K562 (cell line): Measurements from ENCODE around the gene ELOVL1. TPM values are rescaled to one million over a fixed set of nuclear protein-coding genes. Genes with fewer than 3 reads are reported as not detected.

Source experiments
- ATAC-seq: fragments of 200-7000 bp; cut with Tn5 transposase; 3 replicates; pipeline ENCODE4 v1.9.1; 2020; ENCODE audit warnings: moderate library complexity
- BruUV-seq: library from RNA; stranded (reverse); fragments of 400-500 nt; replicated peaks from 2 replicates; lab custom pipeline; 2021; lab: Mats Ljungman, UMichigan
- CTCF ChIA-PET: fragments of 300-600 bp; formaldehyde crosslinking; extraction: SDS; loops from one replicate; lab custom pipeline; 2021; ENCODE audit warnings: low intra/inter-chr PET ratio; lab: Yijun Ruan, JAX
- POLR2A ChIA-PET: fragments of 300-600, 350-650 bp; sonication (Branson Sonifier 250); formaldehyde crosslinking; extraction: SDS; loops from one replicate; lab custom pipeline; 2021; ENCODE audit warnings: antibody characterized with exemption, inconsistent platforms; lab: Yijun Ruan, JAX
- DNase-seq, 4 experiments: peaks; one replicate each; pipeline versions ENCODE4 v3.0.0 to v3.0.0-alpha.2; 2011 to 2018; ENCODE audit warnings: low spot score in 3 of 4, mixed read lengths in 3 of 4; ENCODE audit errors: extremely low read depth in 1 of 4
- FAIRE-seq: peaks from 2 replicates; lab custom pipeline; 2011; peaks lifted over from hg19 to GRCh38; lab: Jason Lieb, UNC
- H2AFZ ChIP-seq: 2 replicates; pipeline ENCODE4 v1.6.0; 2011; ENCODE audit warnings: low read depth, low read length, control low read depth, inconsistent platforms
- H3K27ac ChIP-seq: fragments of 200-600 bp; 3 replicates; pipeline ENCODE4 v1.8.0; 2011; ENCODE audit warnings: low read depth, mild to moderate bottlenecking, control low read depth, inconsistent platforms, low read length, moderate library complexity, mixed read lengths; ENCODE audit errors: extremely low read depth
- H3K27me3 ChIP-seq, 2 experiments: fragments of 300-600 bp in 1 of 2; 2 replicates in 1 of 2; 3 replicates in 1 of 2; pipeline versions ENCODE4 v1.6.0 to v1.8.0; 2011; ENCODE audit warnings: inconsistent platforms in 2 of 2, low read length in 2 of 2, mild to moderate bottlenecking in 1 of 2, mixed read lengths in 1 of 2, moderate library complexity in 1 of 2; ENCODE audit not compliant: control insufficient read depth in 2 of 2, insufficient read depth in 2 of 2
- H3K36me3 ChIP-seq: fragments of 300-600 bp; 3 replicates; pipeline ENCODE4 v1.8.0; 2011; ENCODE audit warnings: mild to moderate bottlenecking, low read length, inconsistent platforms; ENCODE audit not compliant: control insufficient read depth, insufficient read depth
- H3K4me1 ChIP-seq, 2 experiments: fragments of 200-600 bp in 1 of 2; replicated peaks in 1 of 2; 2 replicates in 1 of 2; 3 replicates in 1 of 2; pipeline versions ENCODE4 v1.5.1 to v1.8.0; 2011; ENCODE audit warnings: inconsistent platforms in 2 of 2, low read length in 2 of 2, mild to moderate bottlenecking in 1 of 2, mixed read lengths in 1 of 2, moderate library complexity in 1 of 2; ENCODE audit not compliant: control insufficient read depth in 2 of 2, insufficient read depth in 2 of 2
- H3K4me2 ChIP-seq: 2 replicates; pipeline ENCODE4 v1.6.1; 2011; ENCODE audit warnings: low read length, control low read depth, inconsistent platforms, mixed read lengths; ENCODE audit not compliant: insufficient read depth
- H3K4me3 ChIP-seq: fragments of 200-600 bp; sonication (generic), shearing (Covaris generic); 2 replicates; pipeline ENCODE4 v1.5.1; 2016; ENCODE audit warnings: control low read depth, inconsistent platforms
- H3K79me2 ChIP-seq: fragments of 200-600 bp; 3 replicates; pipeline ENCODE4 v1.8.0; 2011; ENCODE audit warnings: low read length, inconsistent platforms; ENCODE audit not compliant: control insufficient read depth, insufficient read depth
- H3K9ac ChIP-seq, 2 experiments: 2 replicates each; pipeline versions ENCODE4 v1.6.0 to v1.6.1; 2011; ENCODE audit warnings: low read depth in 2 of 2, low read length in 2 of 2, control low read depth in 1 of 2, inconsistent platforms in 1 of 2, mild to moderate bottlenecking in 1 of 2, mixed read lengths in 1 of 2; ENCODE audit not compliant: insufficient read depth in 1 of 2
- H3K9me1 ChIP-seq: one replicate; pipeline ENCODE4 v1.6.0; 2011; ENCODE audit warnings: inconsistent platforms, mild to moderate bottlenecking, low read length, moderate library complexity; ENCODE audit not compliant: control insufficient read depth, insufficient read depth
- H3K9me3 ChIP-seq: replicated peaks from 2 replicates; pipeline ENCODE4 v1.5.1; 2011; ENCODE audit warnings: low read depth, low read length, inconsistent platforms; ENCODE audit not compliant: control insufficient read depth, insufficient read depth
- H4K20me1 ChIP-seq: replicated peaks from 2 replicates; pipeline ENCODE4 v1.6.1; 2011; ENCODE audit warnings: low read length, inconsistent platforms, mixed read lengths; ENCODE audit not compliant: control insufficient read depth, insufficient read depth
- ZNF165 ChIP-seq: fragments of 250-450 bp; sonication (Bioruptor Pico); IDR thresholded peaks from 2 replicates; pipeline ENCODE4 v1.4.0; 2020; ENCODE audit warnings: borderline replicate concordance
- WGBS: fragments of 100-300 bp; shearing (Covaris generic); methylation state at CpG from one replicate; pipeline ENCODE4 v1.1.6; 2016; ENCODE audit warnings: low coverage, mixed read lengths; ENCODE audit not compliant: insufficient coverage; ENCODE audit errors: missing lambda C conversion rate; 5-methylcytosine and 5-hydroxymethylcytosine counted together
- in situ Hi-C: fragments of 300-500 bp; cut with MboI; formaldehyde crosslinking; loops from 4 replicates; pipeline ENCODE4 v1.15.0; 2018; ENCODE audit warnings: inconsistent platforms, mixed read lengths
- intact Hi-C: fragments of 100-400 bp; cut with micrococcal nuclease; formaldehyde crosslinking; loops from 2 replicates; pipeline ENCODE4 v1.14.2; 2022
- polyA plus RNA-seq, 8 experiments: library from polyadenylated mRNA; depleted of rRNA in 4 of 8; stranded (reverse) in 5 of 8; unstranded in 3 of 8; fragments of >200 nt; fragmentation: Nextera tagmentation in 2 of 8; fragmentation: Illumina TruSeq in 1 of 8; extraction: Ambion mirVana in 2 of 8; extraction: Trizol in 1 of 8; gene quantifications; 2 replicates each; pipeline versions ENCODE4 v1.2.1 to v1.2.3, GENCODE V29; 2011 to 2014; ENCODE audit warnings: inconsistent platforms in 1 of 8, missing spikeins in 1 of 8
- total RNA-seq, 7 experiments: library from RNA; depleted of rRNA in 6 of 7; stranded (reverse); fragments of >200 nt in 6 of 7; fragmentation: Illumina TruSeq in 2 of 7; extraction: Trizol in 2 of 7; gene quantifications; 2 replicates each; pipeline versions ENCODE4 v1.2.1 to v1.2.3, GENCODE V29; 2011 to 2021; ENCODE audit warnings: low replicate concordance in 1 of 7
- TF ChIP-seq, protein P1 (sequence below): fragments of 450-650 bp; IDR thresholded peaks from 2 replicates; pipeline ENCODE4 v1.6.1; 2016; ENCODE audit warnings: low read depth

The ELOVL1 gene
- total and polyA plus RNA-seq, 9 of the 15 experiments (the other 6 are each of a cell fraction or from before 2014, with no cell fraction given) = 51.0 to 157 (median 70.3) TPM

DNA sequence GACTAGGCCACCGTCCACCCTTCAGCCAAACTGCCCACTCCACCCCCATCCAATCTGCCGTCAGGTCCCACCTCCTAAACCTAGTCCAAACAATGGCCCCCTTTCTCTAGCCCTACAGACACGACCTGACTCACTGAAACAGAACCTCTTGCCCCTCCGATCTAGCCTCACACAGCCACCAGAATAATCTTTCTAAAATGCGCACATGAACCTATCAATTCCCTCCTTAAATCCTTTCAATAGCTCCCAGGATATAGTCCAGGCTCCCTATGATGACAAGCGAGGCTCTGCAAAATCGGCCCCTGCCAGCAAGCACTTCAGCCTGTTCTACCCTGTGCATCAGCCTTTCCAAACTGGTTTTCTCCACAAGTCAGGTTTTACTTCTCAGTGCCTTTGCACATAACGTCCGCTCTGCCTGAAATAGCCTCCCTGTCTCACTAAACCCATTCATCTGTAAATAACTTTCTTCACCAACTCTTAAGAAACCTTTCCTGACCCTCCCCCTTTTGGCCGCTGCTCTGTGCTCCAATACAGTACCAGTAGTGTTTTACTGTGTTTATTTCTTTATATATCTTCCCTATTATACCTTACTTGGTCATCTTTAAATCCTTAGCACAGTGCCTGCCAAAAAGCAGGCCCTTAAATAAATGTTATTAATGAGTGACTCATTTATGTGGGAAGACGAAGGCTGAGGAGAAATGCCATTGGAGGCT, 18.1 kb downstream of the ELOVL1 start:
- CTCF ChIA-PET = no interaction called here
- no peaks in the 10 kb centered on the region for H3K79me2 ChIP-seq
- 70% methylated on average over 11 of the region's 11 CpGs for WGBS
- no peak for ATAC-seq
- no peak overlapping the region for H3K4me3 ChIP-seq
- TF ChIP-seq ZNF165 = no peak
- TF ChIP-seq, protein P1, sequence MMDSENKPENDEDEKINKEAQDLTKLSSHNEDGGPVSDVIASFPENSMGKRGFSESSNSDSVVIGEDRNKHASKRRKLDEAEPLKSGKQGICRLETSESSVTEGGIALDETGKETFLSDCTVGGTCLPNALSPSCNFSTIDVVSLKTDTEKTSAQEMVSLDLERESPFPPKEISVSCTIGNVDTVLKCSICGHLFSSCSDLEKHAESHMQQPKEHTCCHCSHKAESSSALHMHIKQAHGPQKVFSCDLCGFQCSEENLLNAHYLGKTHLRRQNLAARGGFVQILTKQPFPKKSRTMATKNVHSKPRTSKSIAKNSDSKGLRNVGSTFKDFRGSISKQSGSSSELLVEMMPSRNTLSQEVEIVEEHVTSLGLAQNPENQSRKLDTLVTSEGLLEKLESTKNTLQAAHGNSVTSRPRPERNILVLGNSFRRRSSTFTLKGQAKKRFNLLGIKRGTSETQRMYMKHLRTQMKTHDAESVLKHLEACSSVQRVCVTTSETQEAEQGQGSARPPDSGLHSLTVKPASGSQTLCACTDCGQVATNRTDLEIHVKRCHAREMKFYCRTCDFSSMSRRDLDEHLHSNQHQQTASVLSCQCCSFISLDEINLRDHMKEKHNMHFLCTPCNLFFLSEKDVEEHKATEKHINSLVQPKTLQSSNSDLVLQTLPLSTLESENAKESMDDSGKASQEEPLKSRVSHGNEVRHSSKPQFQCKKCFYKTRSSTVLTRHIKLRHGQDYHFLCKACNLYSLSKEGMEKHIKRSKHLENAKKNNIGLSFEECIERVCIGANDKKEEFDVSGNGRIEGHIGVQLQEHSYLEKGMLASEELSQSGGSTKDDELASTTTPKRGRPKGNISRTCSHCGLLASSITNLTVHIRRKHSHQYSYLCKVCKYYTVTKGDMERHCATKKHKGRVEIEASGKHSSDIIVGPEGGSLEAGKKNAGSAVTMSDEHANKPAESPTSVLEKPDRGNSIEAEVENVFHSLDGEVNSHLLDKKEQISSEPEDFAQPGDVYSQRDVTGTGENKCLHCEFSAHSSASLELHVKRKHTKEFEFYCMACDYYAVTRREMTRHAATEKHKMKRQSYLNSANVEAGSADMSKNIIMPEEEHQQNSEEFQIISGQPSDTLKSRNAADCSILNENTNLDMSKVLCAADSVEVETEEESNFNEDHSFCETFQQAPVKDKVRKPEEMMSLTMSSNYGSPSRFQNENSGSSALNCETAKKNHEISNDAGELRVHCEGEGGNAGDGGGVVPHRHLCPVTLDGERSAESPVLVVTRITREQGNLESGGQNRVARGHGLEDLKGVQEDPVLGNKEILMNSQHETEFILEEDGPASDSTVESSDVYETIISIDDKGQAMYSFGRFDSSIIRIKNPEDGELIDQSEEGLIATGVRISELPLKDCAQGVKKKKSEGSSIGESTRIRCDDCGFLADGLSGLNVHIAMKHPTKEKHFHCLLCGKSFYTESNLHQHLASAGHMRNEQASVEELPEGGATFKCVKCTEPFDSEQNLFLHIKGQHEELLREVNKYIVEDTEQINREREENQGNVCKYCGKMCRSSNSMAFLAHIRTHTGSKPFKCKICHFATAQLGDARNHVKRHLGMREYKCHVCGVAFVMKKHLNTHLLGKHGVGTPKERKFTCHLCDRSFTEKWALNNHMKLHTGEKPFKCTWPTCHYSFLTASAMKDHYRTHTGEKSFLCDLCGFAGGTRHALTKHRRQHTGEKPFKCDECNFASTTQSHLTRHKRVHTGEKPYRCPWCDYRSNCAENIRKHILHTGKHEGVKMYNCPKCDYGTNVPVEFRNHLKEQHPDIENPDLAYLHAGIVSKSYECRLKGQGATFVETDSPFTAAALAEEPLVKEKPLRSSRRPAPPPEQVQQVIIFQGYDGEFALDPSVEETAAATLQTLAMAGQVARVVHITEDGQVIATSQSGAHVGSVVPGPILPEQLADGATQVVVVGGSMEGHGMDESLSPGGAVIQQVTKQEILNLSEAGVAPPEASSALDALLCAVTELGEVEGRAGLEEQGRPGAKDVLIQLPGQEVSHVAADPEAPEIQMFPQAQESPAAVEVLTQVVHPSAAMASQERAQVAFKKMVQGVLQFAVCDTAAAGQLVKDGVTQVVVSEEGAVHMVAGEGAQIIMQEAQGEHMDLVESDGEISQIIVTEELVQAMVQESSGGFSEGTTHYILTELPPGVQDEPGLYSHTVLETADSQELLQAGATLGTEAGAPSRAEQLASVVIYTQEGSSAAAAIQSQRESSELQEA = peak; percentile 54; the same call in 1 of the 2 replicates
- 0 out of 2 replicates have a peak overlapping the region, but pooled peaks have one; percentile 4 for H3K4me2 ChIP-seq
- no peak overlapping the region for H3K9ac ChIP-seq
- peaks cover 10 to 13% of the 10 kb centered on the region in 2 experiments; a peak in 4 of 5 replicates for H3K4me1 ChIP-seq
- no peaks in the 10 kb centered on the region for H3K36me3 ChIP-seq
- intact Hi-C loops (no loop called here), in situ Hi-C loops (no loop called here)
- DNase-seq = no peak
- POLR2A ChIA-PET = interaction anchor here (1.1 kb wide), 1 partner anchor 9 kb away, joined by 4 read pairs; the partner anchor contains the start of gene CDC20
- no peaks in the 10 kb centered on the region for H3K27me3 ChIP-seq
- no peaks in the 10 kb centered on the region for H3K9me1 ChIP-seq
- no TSS peak for BruUV-seq
- no peak overlapping the region for H3K27ac ChIP-seq
- FAIRE-seq = no peak
- H2AFZ ChIP-seq = peak overlapping the region; percentile 53
- H4K20me1 ChIP-seq = no peaks in the 10 kb centered on the region
- H3K9me3 ChIP-seq = no peaks in the 10 kb centered on the region
